Fibroblast of skin of right quadriceps (primary cell): ENCODE results near the gene FIBIN.
A peak's percentile ranks its signal among the peaks of the same experiment; 100 is the strongest.
"Not testable (repeated sequence)": the region's sequence is repeated elsewhere in the genome, so short reads cannot be mapped to it uniquely, and the experiment has no call there.

Experiments used
- DNase-seq: peaks from one replicate; pipeline ENCODE4 v3.0.0-alpha.2; 2013

The FIBIN gene

GRCh38 chr11:26993965-26994457 lies at the start of gene FIBIN:
TSS of gene FIBIN (plus strand) at chr11:26994112. CDS start at chr11:26994527, 415 bp downstream.
- peak; percentile 84 for DNase-seq

- peak; percentile 95 for DNase-seq
Measured at GRCh38 chr11:26944866-26945664, 48.8 kb upstream of the FIBIN start.

- peak; percentile 79 for DNase-seq
Measured at GRCh38 chr11:26946257-26946716, 47.6 kb upstream of the FIBIN start.

GRCh38 chr11:26947379-26947844 lies 46.5 kb upstream of the FIBIN start:
- peak; percentile 100 for DNase-seq

- no peak for DNase-seq
Measured at GRCh38 chr11:26947904-26948639, 45.8 kb upstream of the FIBIN start.

GRCh38 chr11:26948881-26949280 lies 45.0 kb upstream of the FIBIN start:
- DNase-seq = no peak

- peak; percentile 43 for DNase-seq
Measured at GRCh38 chr11:26949846-26950245, 44.1 kb upstream of the FIBIN start.

- peak; percentile 93 for DNase-seq
Measured at GRCh38 chr11:26950260-26950719, 43.6 kb upstream of the FIBIN start.

- DNase-seq = peak; percentile 62
Measured at GRCh38 chr11:26951809-26952515, 42.0 kb upstream of the FIBIN start.

GRCh38 chr11:26953770-26954392 lies 40.0 kb upstream of the FIBIN start:
- DNase-seq = peak; percentile 82

GRCh38 chr11:26958005-26958701 lies 35.8 kb upstream of the FIBIN start:
- no peak for DNase-seq

GRCh38 chr11:26958702-26959049 lies 35.2 kb upstream of the FIBIN start:
- DNase-seq = no peak

- DNase-seq = peak; percentile 64
Measured at GRCh38 chr11:26960281-26960680, 33.6 kb upstream of the FIBIN start.

GRCh38 chr11:26963764-26964163 lies 30.1 kb upstream of the FIBIN start:
- DNase-seq = no peak

GRCh38 chr11:26964339-26964738 lies 29.6 kb upstream of the FIBIN start:
- no peak for DNase-seq

GRCh38 chr11:26964847-26965485 lies 28.9 kb upstream of the FIBIN start:
- DNase-seq = not testable (repeated sequence)

- peak; percentile 79 for DNase-seq
Measured at GRCh38 chr11:26971961-26972360, 22.0 kb upstream of the FIBIN start.

- DNase-seq = peak; percentile 95
Measured at GRCh38 chr11:26974069-26974783, 19.7 kb upstream of the FIBIN start.

- no peak for DNase-seq
Measured at GRCh38 chr11:26974996-26975395, 18.9 kb upstream of the FIBIN start.

- peak; percentile 82 for DNase-seq
Measured at GRCh38 chr11:26976389-26976788, 17.5 kb upstream of the FIBIN start.

GRCh38 chr11:26977209-26977608 lies 16.7 kb upstream of the FIBIN start:
- not testable (repeated sequence) for DNase-seq
